K562 (cell line): Measurements from ENCODE around the gene LTA. TPM values are rescaled to one million over a fixed set of nuclear protein-coding genes. Genes with fewer than 3 reads are reported as not detected.

Experiments used
- ATAC-seq: fragments of 200-7000 bp; cut with Tn5 transposase; 3 replicates; pipeline ENCODE4 v1.9.1; 2020; ENCODE audit warnings: moderate library complexity
- BruUV-seq: library from RNA; stranded (reverse); fragments of 400-500 nt; replicated peaks from 2 replicates; lab custom pipeline; 2021; lab: Mats Ljungman, UMichigan
- CTCF ChIA-PET: fragments of 300-600 bp; formaldehyde crosslinking; extraction: SDS; loops from one replicate; lab custom pipeline; 2021; ENCODE audit warnings: low intra/inter-chr PET ratio; lab: Yijun Ruan, JAX
- POLR2A ChIA-PET: fragments of 300-600, 350-650 bp; sonication (Branson Sonifier 250); formaldehyde crosslinking; extraction: SDS; loops from one replicate; lab custom pipeline; 2021; ENCODE audit warnings: antibody characterized with exemption, inconsistent platforms; lab: Yijun Ruan, JAX
- DNase-seq, 4 experiments: peaks; one replicate each; pipeline versions ENCODE4 v3.0.0 to v3.0.0-alpha.2; 2011 to 2018; ENCODE audit warnings: low spot score in 3 of 4, mixed read lengths in 3 of 4; ENCODE audit errors: extremely low read depth in 1 of 4
- FAIRE-seq: peaks from 2 replicates; lab custom pipeline; 2011; peaks lifted over from hg19 to GRCh38; lab: Jason Lieb, UNC
- H2AFZ ChIP-seq: 2 replicates; pipeline ENCODE4 v1.6.0; 2011; ENCODE audit warnings: low read depth, low read length, control low read depth, inconsistent platforms
- H3K27ac ChIP-seq: fragments of 200-600 bp; 3 replicates; pipeline ENCODE4 v1.8.0; 2011; ENCODE audit warnings: low read depth, mild to moderate bottlenecking, control low read depth, inconsistent platforms, low read length, moderate library complexity, mixed read lengths; ENCODE audit errors: extremely low read depth
- H3K27me3 ChIP-seq, 2 experiments: fragments of 300-600 bp in 1 of 2; 2 replicates in 1 of 2; 3 replicates in 1 of 2; pipeline versions ENCODE4 v1.6.0 to v1.8.0; 2011; ENCODE audit warnings: inconsistent platforms in 2 of 2, low read length in 2 of 2, mild to moderate bottlenecking in 1 of 2, mixed read lengths in 1 of 2, moderate library complexity in 1 of 2; ENCODE audit not compliant: control insufficient read depth in 2 of 2, insufficient read depth in 2 of 2
- H3K36me3 ChIP-seq: fragments of 300-600 bp; 3 replicates; pipeline ENCODE4 v1.8.0; 2011; ENCODE audit warnings: mild to moderate bottlenecking, low read length, inconsistent platforms; ENCODE audit not compliant: control insufficient read depth, insufficient read depth
- H3K4me1 ChIP-seq, 2 experiments: fragments of 200-600 bp in 1 of 2; replicated peaks in 1 of 2; 2 replicates in 1 of 2; 3 replicates in 1 of 2; pipeline versions ENCODE4 v1.5.1 to v1.8.0; 2011; ENCODE audit warnings: inconsistent platforms in 2 of 2, low read length in 2 of 2, mild to moderate bottlenecking in 1 of 2, mixed read lengths in 1 of 2, moderate library complexity in 1 of 2; ENCODE audit not compliant: control insufficient read depth in 2 of 2, insufficient read depth in 2 of 2
- H3K4me2 ChIP-seq: 2 replicates; pipeline ENCODE4 v1.6.1; 2011; ENCODE audit warnings: low read length, control low read depth, inconsistent platforms, mixed read lengths; ENCODE audit not compliant: insufficient read depth
- H3K4me3 ChIP-seq: fragments of 200-600 bp; sonication (generic), shearing (Covaris generic); 2 replicates; pipeline ENCODE4 v1.5.1; 2016; ENCODE audit warnings: control low read depth, inconsistent platforms
- H3K79me2 ChIP-seq: fragments of 200-600 bp; 3 replicates; pipeline ENCODE4 v1.8.0; 2011; ENCODE audit warnings: low read length, inconsistent platforms; ENCODE audit not compliant: control insufficient read depth, insufficient read depth
- H3K9ac ChIP-seq, 2 experiments: 2 replicates each; pipeline versions ENCODE4 v1.6.0 to v1.6.1; 2011; ENCODE audit warnings: low read depth in 2 of 2, low read length in 2 of 2, control low read depth in 1 of 2, inconsistent platforms in 1 of 2, mild to moderate bottlenecking in 1 of 2, mixed read lengths in 1 of 2; ENCODE audit not compliant: insufficient read depth in 1 of 2
- H3K9me1 ChIP-seq: one replicate; pipeline ENCODE4 v1.6.0; 2011; ENCODE audit warnings: inconsistent platforms, mild to moderate bottlenecking, low read length, moderate library complexity; ENCODE audit not compliant: control insufficient read depth, insufficient read depth
- H3K9me3 ChIP-seq: replicated peaks from 2 replicates; pipeline ENCODE4 v1.5.1; 2011; ENCODE audit warnings: low read depth, low read length, inconsistent platforms; ENCODE audit not compliant: control insufficient read depth, insufficient read depth
- H4K20me1 ChIP-seq: replicated peaks from 2 replicates; pipeline ENCODE4 v1.6.1; 2011; ENCODE audit warnings: low read length, inconsistent platforms, mixed read lengths; ENCODE audit not compliant: control insufficient read depth, insufficient read depth
- CREB3 ChIP-seq: fragments of 450-650 bp; conservative IDR thresholded peaks from 2 replicates; pipeline ENCODE4 v1.6.1; 2016; ENCODE audit warnings: missing genetic modification characterization, low read depth, mild to moderate bottlenecking, missing compliant biosample characterization, moderate library complexity
- ELF2 ChIP-seq: fragments of 250-450 bp; sonication (Bioruptor Pico); IDR thresholded peaks from 2 replicates; pipeline ENCODE4 v1.5.0; 2021; ENCODE audit warnings: mild to moderate bottlenecking
- MAZ ChIP-seq, 2 experiments: fragments of 450-650 bp in 1 of 2; sonication (generic) in 1 of 2; formaldehyde crosslinking; IDR thresholded peaks in 1 of 2; conservative IDR thresholded peaks in 1 of 2; 2 replicates each; pipeline versions ENCODE4 v1.4.0 to v1.5.0; 2020; ENCODE audit warnings: mild to moderate bottlenecking in 1 of 2, missing genetic modification reagents in 1 of 2
- PATZ1 ChIP-seq: fragments of 250-450 bp; sonication (Bioruptor Pico); IDR thresholded peaks from 2 replicates; pipeline ENCODE4 v1.5.0; 2020; ENCODE audit warnings: mild to moderate bottlenecking, borderline replicate concordance
- POLR2AphosphoS2 ChIP-seq: IDR thresholded peaks from 2 replicates; pipeline ENCODE4 v1.6.1; 2012; ENCODE audit warnings: low read length, improper control_type of control experiment
- POLR2B ChIP-seq: fragments of 450-650 bp; IDR thresholded peaks from 2 replicates; pipeline ENCODE4 v1.6.1; 2018; ENCODE audit warnings: low read depth; ENCODE audit not compliant: partially characterized antibody
- TOE1 ChIP-seq, 2 experiments: fragments of 450-650 bp in 1 of 2; sonication (generic) in 1 of 2; formaldehyde crosslinking in 1 of 2; IDR thresholded peaks; 2 replicates each; pipeline versions ENCODE4 v1.7.1 to v1.8.0; 2016 to 2022; ENCODE audit warnings: borderline replicate concordance in 2 of 2, mild to moderate bottlenecking in 2 of 2, antibody characterized with exemption in 1 of 2, inconsistent platforms in 1 of 2, low read depth in 1 of 2, missing genetic modification reagents in 1 of 2, moderate library complexity in 1 of 2
- ZNF551 ChIP-seq: fragments of 250-450 bp; sonication (Bioruptor Pico); IDR thresholded peaks from 2 replicates; pipeline ENCODE4 v1.5.0; 2021; ENCODE audit warnings: mild to moderate bottlenecking, moderate library complexity
- WGBS: fragments of 100-300 bp; shearing (Covaris generic); methylation state at CpG from one replicate; pipeline ENCODE4 v1.1.6; 2016; ENCODE audit warnings: low coverage, mixed read lengths; ENCODE audit not compliant: insufficient coverage; ENCODE audit errors: missing lambda C conversion rate; 5-methylcytosine and 5-hydroxymethylcytosine counted together
- in situ Hi-C: fragments of 300-500 bp; cut with MboI; formaldehyde crosslinking; loops from 4 replicates; pipeline ENCODE4 v1.15.0; 2018; ENCODE audit warnings: inconsistent platforms, mixed read lengths
- intact Hi-C: fragments of 100-400 bp; cut with micrococcal nuclease; formaldehyde crosslinking; loops from 2 replicates; pipeline ENCODE4 v1.14.2; 2022
- polyA plus RNA-seq, 8 experiments: library from polyadenylated mRNA; depleted of rRNA in 4 of 8; stranded (reverse) in 5 of 8; unstranded in 3 of 8; fragments of >200 nt; fragmentation: Nextera tagmentation in 2 of 8; fragmentation: Illumina TruSeq in 1 of 8; extraction: Ambion mirVana in 2 of 8; extraction: Trizol in 1 of 8; gene quantifications; 2 replicates each; pipeline versions ENCODE4 v1.2.1 to v1.2.3, GENCODE V29; 2011 to 2014; ENCODE audit warnings: inconsistent platforms in 1 of 8, missing spikeins in 1 of 8
- total RNA-seq, 7 experiments: library from RNA; depleted of rRNA in 6 of 7; stranded (reverse); fragments of >200 nt in 6 of 7; fragmentation: Illumina TruSeq in 2 of 7; extraction: Trizol in 2 of 7; gene quantifications; 2 replicates each; pipeline versions ENCODE4 v1.2.1 to v1.2.3, GENCODE V29; 2011 to 2021; ENCODE audit warnings: low replicate concordance in 1 of 7

LTA gene
- total and polyA plus RNA-seq, 9 of the 15 experiments (the other 6 are each of a cell fraction or from before 2014, with no cell fraction given): 0.80 TPM; not detected in 8

- peaks cover 14% of the 10 kb centered on the region for H4K20me1 ChIP-seq
- CTCF ChIA-PET: interaction anchor here (0.9 kb wide), 1 partner anchor 54 kb away, joined by 3 read pairs; no protein-coding TSS in a partner anchor
- TF ChIP-seq POLR2AphosphoS2: no peak
- TF ChIP-seq TOE1 (IDR thresholded peaks at IDR 0.05; ENCODE audit: borderline replicate concordance): no peak
- no peak for TF ChIP-seq TOE1 (CRISPR knock-in tag; IDR thresholded peaks at IDR 0.05; ENCODE audit: borderline replicate concordance, low read depth)
- no peak for TF ChIP-seq MAZ (CRISPR knock-in tag; conservative IDR thresholded peaks at IDR 0.05 in 1 of 2, IDR thresholded peaks at IDR 0.05 in 1 of 2)
- TF ChIP-seq CREB3 (tag): no peak
- no peak for TF ChIP-seq ELF2 (CRISPR knock-in tag)
- no peak for TF ChIP-seq POLR2B
- TF ChIP-seq ZNF551 (CRISPR knock-in tag): no peak
- no peak for TF ChIP-seq PATZ1
- TF ChIP-seq, all 486 proteins: peak for 0
- peaks cover 59% of the 10 kb centered on the region for H3K79me2 ChIP-seq
- no peak overlapping the region for H3K9ac ChIP-seq
- 8% methylated on average over 2 of the region's 2 CpGs for WGBS
- no peak for FAIRE-seq
- peaks cover 7% of the 10 kb centered on the region for H3K9me1 ChIP-seq
- POLR2A ChIA-PET: interaction anchor here (0.7 to 1.2 kb wide), 4 partner anchors 11 to 77 kb away, joined by 3 read pairs; no protein-coding TSS in a partner anchor
- peaks cover 30% of the 10 kb centered on the region for H3K36me3 ChIP-seq
- peaks cover 16 to 19% of the 10 kb centered on the region in 2 experiments for H3K4me1 ChIP-seq
- no peak overlapping the region for H3K4me3 ChIP-seq
- no peak for DNase-seq
- no peak overlapping the region for H2AFZ ChIP-seq
- no TSS peak for BruUV-seq
- no peak overlapping the region for H3K4me2 ChIP-seq
- no peaks in the 10 kb centered on the region for H3K27me3 ChIP-seq
- intact Hi-C loops (loop anchor here (5.0 to 10.0 kb wide), 2 partner anchors 147 to 230 kb away; partner anchors contain the start of gene VWA7), in situ Hi-C loops (loop anchor here (5.0 to 25.0 kb wide), 3 partner anchors 53 to 1418 kb away; partner anchors contain the start of genes BRD2, C6orf47, GPANK1 and HLA-DMA)
- no peak overlapping the region for H3K27ac ChIP-seq
- H3K9me3 ChIP-seq: no peaks in the 10 kb centered on the region
- no peak for ATAC-seq
Observed at GRCh38 chr6:31544676-31545075, 27.4 kb upstream of the LTA start.
